Esophagus squamous epithelium (tissue), 5 donors: ENCODE results near the gene CRB2. TPM values are rescaled to one million over a fixed set of nuclear protein-coding genes. Genes with fewer than 3 reads are reported as not detected.

Source experiments
- DNase-seq: peaks from one replicate; lab custom pipeline; 2025; lab: John Stamatoyannopoulos, UW
- H3K27ac ChIP-seq, 4 donors: fragments of 200-600 bp; sonication (generic); one replicate each; pipeline ENCODE4 v1.5.1; 2016 to 2019; ENCODE audit warnings: mild to moderate bottlenecking in 1 of 4
- H3K27me3 ChIP-seq, 4 donors: fragments of 200-600 bp; sonication (generic); 1 replicate in 3 of 4; 2 replicates in 1 of 4; pipeline versions ENCODE4 v1.5.1 to v1.6.0; 2017 to 2021; ENCODE audit warnings: antibody characterized with exemption in 1 of 4
- H3K36me3 ChIP-seq, 3 donors: fragments of 200-600 bp; sonication (generic); one replicate each; pipeline ENCODE4 v1.5.1; 2016 to 2019
- H3K4me1 ChIP-seq, 3 donors: fragments of 200-600 bp; sonication (generic); one replicate each; pipeline ENCODE4 v1.5.1; 2017 to 2019
- H3K4me3 ChIP-seq, 4 donors: fragments of 200-600 bp; sonication (generic); 1 replicate in 3 of 4; 2 replicates in 1 of 4; pipeline ENCODE4 v1.5.1; 2016 to 2019; ENCODE audit warnings: mild to moderate bottlenecking in 2 of 4, moderate library complexity in 1 of 4
- H3K9me3 ChIP-seq, 3 donors: fragments of 200-600 bp; sonication (generic); one replicate each; pipeline ENCODE4 v1.5.1; 2016 to 2019
- CTCF ChIP-seq, 6 experiments: fragments of 450-650 bp in 4 of 6; fragments of 200-600 bp in 2 of 6; sonication (generic) in 2 of 6; IDR thresholded peaks; one replicate each; pipeline ENCODE4 v1.5.1; 2016 to 2019; ENCODE audit warnings: antibody characterized with exemption in 6 of 6, mild to moderate bottlenecking in 4 of 6, moderate library complexity in 4 of 6
- POLR2A ChIP-seq, 4 donors: fragments of 450-650 bp; IDR thresholded peaks; one replicate each; pipeline ENCODE4 v1.6.1; 2017; ENCODE audit warnings: antibody characterized with exemption in 4 of 4, mild to moderate bottlenecking in 4 of 4, moderate library complexity in 3 of 4
- whole genome bisulfite sequencing, 2 donors: methylation state at CpG; one replicate each; pipeline ENCODE4 v1.1.5; 2018; 5-methylcytosine and 5-hydroxymethylcytosine counted together
- intact Hi-C: fragments of 100-400 bp; cut with DNase I; formaldehyde crosslinking; loops from one replicate; pipeline ENCODE4 v1.15.0; 2022
- total RNA-seq, 4 donors: library from RNA; depleted of rRNA; stranded (reverse); fragments of >200 nt; gene quantifications; one replicate each; pipeline ENCODE4 v1.1.0, GENCODE V29; 2016
- donor health status: DM: yes; HTN: yes; CAD: no.

The CRB2 gene
- total RNA-seq, 4 donors from 2014 or later, result not detected

- intact Hi-C loops, result no loop called here
Observed at GRCh38 chr9:123402981-123403509, 47.0 kb downstream of the CRB2 start.

DNA sequence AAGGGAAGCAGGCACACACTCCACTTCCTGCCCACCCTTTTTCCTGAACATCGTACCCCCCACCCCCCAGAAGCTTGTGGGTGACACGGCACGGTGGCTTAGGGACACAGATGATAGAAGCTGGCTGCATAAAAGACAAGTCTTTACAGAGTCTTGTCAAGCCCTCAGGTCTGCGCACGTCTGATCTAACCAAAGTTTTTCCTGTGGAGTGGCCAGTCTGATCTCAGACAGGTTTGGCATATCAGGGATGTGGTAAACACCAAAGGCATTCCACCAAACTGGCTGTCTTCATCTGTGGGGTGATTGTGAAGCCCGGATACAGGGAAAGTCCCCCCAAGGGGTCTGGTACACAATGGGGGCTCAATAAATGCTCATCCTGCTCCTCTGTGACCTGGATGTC, 50.0 kb downstream of the CRB2 start:
- Histone ChIP-seq H3K9me3 (no peaks in the 10 kb centered on the region), H3K27me3 (no peaks in the 10 kb centered on the region), H3K27ac (no peak overlapping the region), H3K4me3 (no peak overlapping the region), H3K36me3 (peaks cover 0 to 7% (median 0%) of the 10 kb centered on the region in 3 donors), H3K4me1 (peaks cover 0 to 13% (median 4%) of the 10 kb centered on the region in 3 donors)
- DNase-seq, result no peak
- intact Hi-C loops, result no loop called here
- no peak for TF ChIP-seq POLR2A (IDR thresholded peaks at IDR 0.05)
- TF ChIP-seq CTCF (IDR thresholded peaks at IDR 0.05), result no peak
- WGBS, 2 donors, result 28 to 63% methylated on average over 4 of the region's 6 CpGs

More at GRCh38 chr9:123402981-123403509, 47.0 kb downstream of the CRB2 start:
- no peak overlapping the region for H3K27ac ChIP-seq
- no peak overlapping the region for H3K4me3 ChIP-seq
- no peak for TF ChIP-seq CTCF (IDR thresholded peaks at IDR 0.05)
- no peak for TF ChIP-seq POLR2A (IDR thresholded peaks at IDR 0.05)
- DNase-seq, result no peak
- no peaks in the 10 kb centered on the region for H3K9me3 ChIP-seq
- 85 to 97% methylated on average over 4 to 16 of the region's 17 CpGs for WGBS, 2 donors
- peaks cover 0 to 13% (median 4%) of the 10 kb centered on the region in 3 donors for H3K4me1 ChIP-seq
- H3K36me3 ChIP-seq, result peaks cover 0 to 7% (median 0%) of the 10 kb centered on the region in 3 donors
- no peaks in the 10 kb centered on the region for H3K27me3 ChIP-seq

DNA sequence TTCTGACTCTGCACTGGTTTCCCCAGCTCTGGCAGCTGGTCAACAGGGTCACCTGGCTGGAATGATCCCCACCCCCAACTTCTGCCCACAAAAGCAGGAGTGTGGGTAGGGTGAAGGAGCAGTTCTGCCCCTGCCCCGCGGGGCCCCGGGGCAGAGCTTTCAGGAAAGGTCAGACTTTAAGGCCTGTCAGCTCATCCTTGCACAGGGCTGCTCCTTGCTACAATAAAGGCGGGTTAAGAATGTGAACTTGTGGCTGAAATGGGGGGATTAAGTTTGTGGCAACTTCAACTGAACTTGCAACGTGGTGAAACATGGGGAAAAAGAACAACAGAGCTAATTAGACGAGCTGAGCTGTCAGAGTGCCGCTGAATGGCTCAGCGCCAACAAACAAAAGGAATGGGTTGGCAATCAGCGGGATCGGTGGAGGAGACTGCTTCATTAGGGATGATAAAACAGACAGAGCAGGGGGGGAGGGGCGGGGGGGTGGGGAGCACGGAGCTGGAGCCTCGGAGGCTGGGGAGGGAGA, 50.8 kb downstream of the CRB2 start:
- intact Hi-C loops, result no loop called here
- no peak for DNase-seq
- TF ChIP-seq POLR2A (IDR thresholded peaks at IDR 0.05), result no peak
- peaks cover 0 to 7% (median 0%) of the 10 kb centered on the region in 3 donors for H3K36me3 ChIP-seq
- WGBS, 2 donors, result 37 to 55% methylated on average over 11 to 13 of the region's 13 CpGs
- H3K4me1 ChIP-seq, result peaks cover 0 to 13% (median 4%) of the 10 kb centered on the region in 3 donors
- H3K27me3 ChIP-seq, result no peaks in the 10 kb centered on the region
- no peak overlapping the region for H3K27ac ChIP-seq
- H3K4me3 ChIP-seq, result no peak overlapping the region
- no peaks in the 10 kb centered on the region for H3K9me3 ChIP-seq

DNA sequence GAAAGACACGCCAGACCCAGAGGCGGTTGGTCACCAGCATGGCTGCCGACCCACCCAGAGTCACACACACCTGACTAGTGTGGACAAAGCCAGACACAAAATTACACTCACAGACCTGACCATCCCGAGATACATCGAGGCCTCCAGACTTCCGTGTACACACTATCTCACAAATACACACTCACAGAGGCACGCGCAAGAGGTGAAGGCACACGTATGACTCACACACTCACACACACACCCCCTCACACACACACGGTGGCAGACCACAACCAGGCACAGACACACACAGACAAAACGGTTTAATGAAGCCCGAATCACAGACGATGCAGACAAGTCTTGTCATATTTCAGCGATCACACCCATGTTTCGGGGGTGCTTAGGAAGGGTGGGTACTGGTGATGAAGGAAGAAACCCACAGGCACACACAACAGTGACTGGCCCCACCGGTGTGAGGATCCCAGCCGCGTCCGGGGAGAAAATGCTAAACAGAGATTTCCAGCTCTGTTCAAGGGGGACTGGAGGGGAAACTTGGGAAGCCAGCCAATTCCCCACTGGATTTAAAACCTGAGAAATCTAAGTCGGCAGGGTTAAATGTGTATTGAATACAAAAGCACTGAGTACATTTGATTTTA, 51.3 kb downstream of the CRB2 start:
- Histone ChIP-seq H3K36me3 (peaks cover 0 to 7% (median 0%) of the 10 kb centered on the region in 3 donors), H3K4me1 (peaks cover 0 to 13% (median 4%) of the 10 kb centered on the region in 3 donors), H3K4me3 (no peak overlapping the region), H3K27me3 (no peaks in the 10 kb centered on the region), H3K9me3 (no peaks in the 10 kb centered on the region), H3K27ac (no peak overlapping the region)
- TF ChIP-seq CTCF (IDR thresholded peaks at IDR 0.05), result no peak
- no peak for TF ChIP-seq POLR2A (IDR thresholded peaks at IDR 0.05)
- 50 to 65% methylated on average over 17 of the region's 20 CpGs for WGBS, 2 donors
- intact Hi-C loops, result no loop called here
- DNase-seq, result no peak

DNA sequence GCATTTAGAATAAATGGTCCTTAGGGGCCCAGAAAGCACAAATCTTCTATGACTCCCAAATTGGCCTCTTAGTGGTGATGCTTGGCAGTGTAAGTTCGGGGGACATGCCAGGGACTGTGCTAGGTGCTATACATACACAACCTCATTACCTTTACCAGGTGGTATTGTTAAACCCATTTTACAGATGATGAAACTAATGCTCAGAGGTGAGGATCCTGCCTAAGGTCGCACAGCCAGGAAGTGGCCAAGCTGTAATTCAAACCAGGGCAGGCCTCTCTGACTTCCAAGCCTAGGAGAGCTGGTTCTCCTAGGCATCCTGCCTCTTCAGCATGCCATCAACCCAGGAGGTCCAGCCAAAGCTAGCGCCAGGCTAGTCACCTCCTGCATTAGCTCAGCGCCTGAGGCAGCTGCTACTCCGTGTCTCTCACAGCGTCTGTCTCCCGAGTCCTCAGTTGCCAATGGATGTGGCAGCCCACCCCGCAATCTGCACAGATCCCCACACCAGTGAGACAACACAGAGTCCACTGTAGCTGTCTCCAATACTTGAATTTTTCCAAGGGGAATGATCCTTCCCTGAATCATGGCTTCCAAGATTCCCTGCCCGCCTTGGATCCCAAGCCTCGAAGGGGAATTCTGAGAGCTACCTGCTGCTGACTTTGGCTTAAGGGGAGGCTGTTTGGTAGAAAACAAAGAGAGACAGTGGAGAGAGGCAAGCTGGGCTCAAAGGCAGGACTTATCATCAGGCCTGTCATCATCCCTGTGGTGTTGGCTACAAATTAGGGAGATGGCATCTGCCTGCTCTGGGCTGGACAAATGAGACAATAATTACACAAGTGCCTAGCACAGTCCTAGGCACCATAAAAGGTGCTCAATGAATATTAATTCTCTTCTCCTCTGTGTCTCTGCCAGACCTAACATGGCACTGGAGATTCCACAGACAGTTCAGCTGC, 52.6 kb downstream of the CRB2 start:
- H3K27me3 ChIP-seq, result no peaks in the 10 kb centered on the region
- WGBS, 2 donors, result 81 to 85% methylated on average over 6 to 7 of the region's 10 CpGs
- H3K27ac ChIP-seq, result no peak overlapping the region
- intact Hi-C loops, result no loop called here
- no peaks in the 10 kb centered on the region for H3K36me3 ChIP-seq
- no peak for TF ChIP-seq CTCF (IDR thresholded peaks at IDR 0.05)
- no peak for TF ChIP-seq POLR2A (IDR thresholded peaks at IDR 0.05)
- no peaks in the 10 kb centered on the region for H3K9me3 ChIP-seq
- H3K4me3 ChIP-seq, result no peak overlapping the region
- peaks cover 0 to 13% (median 4%) of the 10 kb centered on the region in 3 donors for H3K4me1 ChIP-seq
- no peak for DNase-seq
